GM21737 (cell line): ENCODE data around the gene PPP1R9B.

ENCODE experiments used
- ATAC-seq: cut with Tn5 transposase; IDR thresholded peaks from one replicate; pipeline ENCODE4 v1.9.1; 2021; ENCODE audit warnings: mild to moderate bottlenecking, moderate library complexity; ENCODE audit not compliant: unreplicated experiment

PPP1R9B gene

GRCh38 chr17:50175035-50175807 lies 24.7 kb upstream of the PPP1R9B start:
- ATAC-seq, result no peak

- no peak for ATAC-seq
Observed at GRCh38 chr17:50174444-50174843, 24.0 kb upstream of the PPP1R9B start.

- ATAC-seq, result no peak
Observed at GRCh38 chr17:50173335-50173941, 23.0 kb upstream of the PPP1R9B start.

GRCh38 chr17:50172936-50173334 lies 22.5 kb upstream of the PPP1R9B start:
- ATAC-seq, result no peak

- no peak for ATAC-seq
Observed at GRCh38 chr17:50172130-50172529, 21.7 kb upstream of the PPP1R9B start.

GRCh38 chr17:50171371-50172071 lies 21.0 kb upstream of the PPP1R9B start:
- ATAC-seq, result no peak

GRCh38 chr17:50170662-50171370 lies 20.3 kb upstream of the PPP1R9B start:
- ATAC-seq, result peak; percentile 62

GRCh38 chr17:50169881-50170459 lies 19.5 kb upstream of the PPP1R9B start:
- ATAC-seq, result no peak

- ATAC-seq, result no peak
Observed at GRCh38 chr17:50169121-50169764, 18.8 kb upstream of the PPP1R9B start.

- ATAC-seq, result no peak
Observed at GRCh38 chr17:50168319-50168718, 17.8 kb upstream of the PPP1R9B start.

- ATAC-seq, result no peak
Observed at GRCh38 chr17:50167371-50167770, 16.9 kb upstream of the PPP1R9B start.

- ATAC-seq, result no peak
Observed at GRCh38 chr17:50166518-50167181, 16.2 kb upstream of the PPP1R9B start.

- no peak for ATAC-seq
Observed at GRCh38 chr17:50165867-50166517, 15.5 kb upstream of the PPP1R9B start, which contains the start of gene SGCA. Gene SGCA (plus strand): TSS chr17:50166005. CDS start chr17:50166041, 36 bp downstream.

GRCh38 chr17:50165466-50165865 lies 15.0 kb upstream of the PPP1R9B start:
- no peak for ATAC-seq

- no peak for ATAC-seq
Observed at GRCh38 chr17:50165066-50165465, 14.6 kb upstream of the PPP1R9B start.

GRCh38 chr17:50164697-50164988 lies 14.2 kb upstream of the PPP1R9B start:
- ATAC-seq, result no peak

- no peak for ATAC-seq
Observed at GRCh38 chr17:50163843-50164696, 13.6 kb upstream of the PPP1R9B start.

- no peak for ATAC-seq
Observed at GRCh38 chr17:50162466-50163254, 12.2 kb upstream of the PPP1R9B start.
